Gastrocnemius medialis (tissue), 4 donors: ENCODE results near the gene FASN. TPM values are rescaled to one million over a fixed set of nuclear protein-coding genes. Genes with fewer than 3 reads are reported as not detected.
"Not testable (repeated sequence)": the region's sequence is repeated elsewhere in the genome, so short reads cannot be mapped to it uniquely, and the experiment has no call there.

ENCODE experiments used
- ATAC-seq, 2 donors: fragments of 150-250 bp; one replicate each; pipeline ENCODE4 v1.9.1; 2016
- DNase-seq, 2 donors: peaks; one replicate each; pipeline ENCODE4 v3.0.0-alpha.2; 2019
- H3K27ac ChIP-seq, 4 donors: fragments of 200-600 bp; sonication (generic); 1 replicate in 1 of 4; 2 replicates in 3 of 4; pipeline ENCODE4 v1.5.1; 2016 to 2018; ENCODE audit warnings: mild to moderate bottlenecking in 2 of 4, moderate library complexity in 1 of 4
- H3K27me3 ChIP-seq, 3 donors: fragments of 200-600 bp; sonication (generic) in 2 of 3; 1 replicate in 1 of 3; 2 replicates in 2 of 3; pipeline versions ENCODE4 v1.5.1 to v1.6.0; 2016 to 2019; ENCODE audit warnings: mild to moderate bottlenecking in 1 of 3, moderate library complexity in 1 of 3
- H3K36me3 ChIP-seq, 2 donors: fragments of 200-600 bp; sonication (generic) in 1 of 2; one replicate each; pipeline ENCODE4 v1.5.1; 2017 to 2018
- H3K4me1 ChIP-seq, 2 donors: fragments of 200-600 bp; sonication (generic) in 1 of 2; one replicate each; pipeline ENCODE4 v1.5.1; 2016 to 2017; ENCODE audit warnings: mild to moderate bottlenecking in 2 of 2
- H3K4me3 ChIP-seq, 4 donors: fragments of 200-600 bp; sonication (generic) in 3 of 4; 1 replicate in 1 of 4; 2 replicates in 3 of 4; pipeline ENCODE4 v1.5.1; 2016 to 2019; ENCODE audit warnings: mild to moderate bottlenecking in 2 of 4
- H3K9me3 ChIP-seq, 3 donors: fragments of 200-600 bp; sonication (generic) in 2 of 3; 1 replicate in 1 of 3; 2 replicates in 2 of 3; pipeline ENCODE4 v1.5.1; 2016 to 2019
- CTCF ChIP-seq, 5 experiments: fragments of 450-650 bp in 3 of 5; fragments of 200-600 bp in 2 of 5; sonication (generic) in 2 of 5; IDR thresholded peaks in 4 of 5; conservative IDR thresholded peaks in 1 of 5; 1 replicate in 4 of 5; 2 replicates in 1 of 5; pipeline ENCODE4 v1.5.1; 2016 to 2019; ENCODE audit warnings: antibody characterized with exemption in 5 of 5, mild to moderate bottlenecking in 3 of 5, moderate library complexity in 3 of 5
- POLR2A ChIP-seq, 2 donors: fragments of 450-650 bp; IDR thresholded peaks; one replicate each; pipeline ENCODE4 v1.6.1; 2017; ENCODE audit warnings: antibody characterized with exemption in 2 of 2, mild to moderate bottlenecking in 2 of 2, moderate library complexity in 2 of 2
- in situ Hi-C, 4 donors: fragments of 200-750 bp; cut with MboI; loops; one replicate each; pipeline versions ENCODE4 v1.15.0 to v1.8.0; 2017; ENCODE audit warnings: low sequenced_read_pairs in 4 of 4
- intact Hi-C: fragments of 100-400 bp; cut with DNase I; formaldehyde crosslinking; loops from one replicate; pipeline ENCODE4 v1.15.1; 2023; ENCODE audit warnings: low total_unique reads
- total RNA-seq, 4 donors: library from RNA; depleted of rRNA; stranded (reverse); fragments of >200 nt; gene quantifications; one replicate each; pipeline versions ENCODE4 v1.1.0 to v1.2.3, GENCODE V29; 2016

Gene FASN
- total RNA-seq, 4 donors from 2014 or later, result 16.3 to 34.5 (median 26.3) TPM

- Histone ChIP-seq H3K36me3 (no peaks in the 10 kb centered on the region), H3K4me1 (no peaks in the 10 kb centered on the region), H3K4me3 (no peak overlapping the region), H3K9me3 (no peaks in the 10 kb centered on the region), H3K27me3 (no peaks in the 10 kb centered on the region), H3K27ac (no peak overlapping the region)
- no peak for DNase-seq
- ATAC-seq, result no peak
- TF ChIP-seq POLR2A (IDR thresholded peaks at IDR 0.05) (no peak), CTCF (IDR thresholded peaks at IDR 0.05 in 4 of 5, conservative IDR thresholded peaks at IDR 0.05 in 1 of 5) (no peak)
- intact Hi-C loops (no loop called here), in situ Hi-C loops (loop anchor here in 1 of 4 donors (25.0 kb wide), 1 partner anchor 106 kb away; the partner anchor contains the start of genes DCXR and RAC3)
Observed at GRCh38 chr17:82143333-82143732, 45.3 kb upstream of the FASN start.

GRCh38 chr17:82139961-82140360, 41.9 kb upstream of the FASN start:
- H3K36me3 ChIP-seq, H3K4me1 ChIP-seq, H3K9me3 ChIP-seq, H3K4me3 ChIP-seq, H3K27ac ChIP-seq, DNase-seq, H3K27me3 ChIP-seq, ATAC-seq, intact Hi-C loops: not testable (repeated sequence)
- in situ Hi-C loops, result loop anchor here in 1 of 4 donors (25.0 kb wide), 1 partner anchor 103 kb away; the partner anchor contains the start of genes DCXR and RAC3

- no peak for DNase-seq
- no peaks in the 10 kb centered on the region for H3K27me3 ChIP-seq
- in situ Hi-C loops (loop anchor here in 1 of 4 donors (25.0 kb wide), 1 partner anchor 101 kb away; the partner anchor contains the start of genes DCXR and RAC3), intact Hi-C loops (no loop called here)
- no peak overlapping the region for H3K4me3 ChIP-seq
- H3K27ac ChIP-seq, result no peak overlapping the region
- no peaks in the 10 kb centered on the region for H3K36me3 ChIP-seq
- TF ChIP-seq POLR2A (IDR thresholded peaks at IDR 0.05) (no peak), CTCF (IDR thresholded peaks at IDR 0.05 in 4 of 5, conservative IDR thresholded peaks at IDR 0.05 in 1 of 5) (no peak)
- ATAC-seq, result no peak
- H3K9me3 ChIP-seq, result no peaks in the 10 kb centered on the region
- H3K4me1 ChIP-seq, result peaks cover 0 to 3% of the 10 kb centered on the region in 2 donors
Observed at GRCh38 chr17:82138511-82138992, 40.5 kb upstream of the FASN start.

GRCh38 chr17:82134101-82134500, 36.1 kb upstream of the FASN start:
- TF ChIP-seq CTCF (IDR thresholded peaks at IDR 0.05 in 4 of 5, conservative IDR thresholded peaks at IDR 0.05 in 1 of 5), result no peak
- no peak for TF ChIP-seq POLR2A (IDR thresholded peaks at IDR 0.05)
- Histone ChIP-seq H3K9me3 (no peaks in the 10 kb centered on the region), H3K27me3 (no peaks in the 10 kb centered on the region), H3K4me1 (peaks cover 0 to 3% of the 10 kb centered on the region in 2 donors), H3K27ac (peak overlapping the region; percentile 55 to 83 (median 70)), H3K4me3 (no peak overlapping the region), H3K36me3 (no peaks in the 10 kb centered on the region)
- in situ Hi-C loops (loop anchor here in 1 of 4 donors (25.0 kb wide), 1 partner anchor 97 kb away; the partner anchor contains the start of genes DCXR and RAC3), intact Hi-C loops (no loop called here)
- ATAC-seq (peak; percentile 88 to 89), DNase-seq (peak; percentile 53 to 84)

- intact Hi-C loops, H3K4me1 ChIP-seq, H3K36me3 ChIP-seq, H3K4me3 ChIP-seq, H3K9me3 ChIP-seq, H3K27me3 ChIP-seq: not testable (repeated sequence)
- peak; percentile 65 to 71 for ATAC-seq
- in situ Hi-C loops, result loop anchor here in 1 of 4 donors (25.0 kb wide), 1 partner anchor 96 kb away; the partner anchor contains the start of genes DCXR and RAC3
- DNase-seq, result peak; percentile 46 to 82
- peak overlapping the region; percentile 55 to 83 (median 70) for H3K27ac ChIP-seq
Observed at GRCh38 chr17:82133166-82133953, 35.3 kb upstream of the FASN start.
